Measurements from ENCODE around the gene PIK3R3. TPM values are rescaled to one million over a fixed set of nuclear protein-coding genes. Genes with fewer than 3 reads are reported as not detected.
A peak's percentile ranks its signal among the peaks of the same experiment; 100 is the strongest.

Gene PIK3R3
- total and polyA plus RNA-seq, 2 experiments from 2014 or later: 1.6 to 1.9 TPM

DNA sequence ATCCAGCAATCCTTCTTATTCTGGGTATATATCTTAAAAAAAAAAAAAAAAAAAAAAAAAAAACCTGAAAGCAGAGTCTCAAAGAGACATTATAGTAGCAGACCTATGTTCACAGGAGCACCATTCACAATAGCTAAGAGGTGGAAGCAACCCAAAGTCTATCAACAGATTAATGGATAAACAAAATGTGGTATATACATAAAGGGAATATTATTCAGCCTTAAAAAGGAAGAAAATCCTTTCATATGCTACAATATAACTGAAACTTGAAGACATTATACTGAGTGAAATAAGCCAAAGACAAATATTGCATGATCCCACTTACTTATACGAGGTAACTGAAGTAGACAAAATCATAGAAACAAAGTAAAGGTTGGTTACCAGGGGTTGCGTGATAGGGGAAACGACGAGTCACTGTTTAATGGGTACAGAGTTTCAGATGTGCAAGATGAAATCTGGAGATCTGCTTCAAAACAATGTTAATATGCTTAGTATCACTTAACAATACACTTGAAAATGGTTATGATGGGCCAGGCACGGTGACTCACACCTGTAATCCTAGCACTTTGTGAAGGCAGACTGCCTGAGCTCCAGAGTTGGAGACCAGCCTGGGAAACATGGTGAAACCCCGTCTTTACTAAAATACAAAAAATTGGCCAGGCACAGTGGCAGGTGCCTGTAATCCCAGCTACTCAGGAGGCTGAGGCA is 29.5 kb downstream of the PIK3R3 start:
- WGBS, 2 experiments (ENCODE audit: low coverage in 1 of 2, low lambda C conversion rate in 2 of 2, missing lambda C conversion rate in 2 of 2): 79 to 86% methylated on average over 6 of the region's 6 CpGs
- H3K36me3 ChIP-seq (ENCODE audit: low read depth): no peaks in the 10 kb centered on the region
- H2AFZ ChIP-seq: no peak overlapping the region
- H3K4me2 ChIP-seq (ENCODE audit: unreplicated experiment): no peak overlapping the region
- H4K20me1 ChIP-seq (ENCODE audit: insufficient read depth): no peaks in the 10 kb centered on the region
- no peak for TF ChIP-seq EZH2phosphoT487 (IDR thresholded peaks at IDR 0.05; ENCODE audit: insufficient read depth, low read depth)
- no peak for TF ChIP-seq EZH2 (IDR thresholded peaks at IDR 0.05; ENCODE audit: insufficient read depth, poor library complexity, severe bottlenecking)
- no peaks in the 10 kb centered on the region for H3K9me3 ChIP-seq (ENCODE audit: low read depth)
- H3K9me2 ChIP-seq (ENCODE audit: insufficient read depth): no peaks in the 10 kb centered on the region
- DNase-seq: peak; percentile 1
- no peaks in the 10 kb centered on the region for H3F3A ChIP-seq (ENCODE audit: insufficient read depth)
- H3K4me1 ChIP-seq (ENCODE audit: insufficient read depth): no peaks in the 10 kb centered on the region
- in situ Hi-C loops (cut with MboI): no loop called here
- no peaks in the 10 kb centered on the region for H3K79me2 ChIP-seq (ENCODE audit: insufficient read depth)
- no peak overlapping the region for H3K27ac ChIP-seq
- no peak overlapping the region for H3K9ac ChIP-seq
- no peak overlapping the region for H3K4me3 ChIP-seq
- H3K27me3 ChIP-seq (replicated peaks; ENCODE audit: insufficient read depth): no peaks in the 10 kb centered on the region

DNA sequence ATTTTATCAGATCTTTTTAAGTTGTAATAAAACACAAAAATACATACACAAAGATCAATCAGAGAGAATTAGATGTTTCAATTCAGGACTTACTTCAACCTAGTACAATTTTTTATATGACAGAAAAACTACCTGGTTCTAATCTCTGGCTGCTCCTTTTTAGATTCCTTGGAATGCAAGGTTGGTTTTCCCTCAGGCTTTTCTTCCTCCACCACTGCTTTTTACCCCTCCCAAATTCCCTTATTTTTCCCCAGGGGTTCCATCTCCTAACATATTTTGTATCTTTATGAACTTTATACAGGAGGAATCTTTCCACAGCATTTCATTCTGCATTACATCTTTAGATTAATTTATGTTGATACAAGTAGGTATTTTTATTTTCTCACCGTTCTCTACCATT is 33.2 kb downstream of the PIK3R3 start:
- Histone ChIP-seq H3K36me3 (ENCODE audit: low read depth) (no peaks in the 10 kb centered on the region), H4K20me1 (ENCODE audit: insufficient read depth) (no peaks in the 10 kb centered on the region), H3F3A (ENCODE audit: insufficient read depth) (no peaks in the 10 kb centered on the region), H3K9me3 (ENCODE audit: low read depth) (no peaks in the 10 kb centered on the region), H3K9me2 (ENCODE audit: insufficient read depth) (no peaks in the 10 kb centered on the region), H3K4me2 (ENCODE audit: unreplicated experiment) (no peak overlapping the region), H2AFZ (no peak overlapping the region), H3K9ac (no peak overlapping the region), H3K79me2 (ENCODE audit: insufficient read depth) (no peaks in the 10 kb centered on the region), H3K27ac (no peak overlapping the region), H3K4me3 (no peak overlapping the region), H3K27me3 (replicated peaks; ENCODE audit: insufficient read depth) (no peaks in the 10 kb centered on the region), H3K4me1 (ENCODE audit: insufficient read depth) (no peaks in the 10 kb centered on the region)
- in situ Hi-C loops (cut with MboI): no loop called here
- TF ChIP-seq EZH2 (IDR thresholded peaks at IDR 0.05; ENCODE audit: insufficient read depth, poor library complexity, severe bottlenecking): no peak
- TF ChIP-seq EZH2phosphoT487 (IDR thresholded peaks at IDR 0.05; ENCODE audit: insufficient read depth, low read depth): no peak
- 85 to 94% methylated on average over 1 of the region's 1 CpG for WGBS, 2 experiments (ENCODE audit: low coverage in 1 of 2, low lambda C conversion rate in 2 of 2, missing lambda C conversion rate in 2 of 2)
- no peak for DNase-seq

DNA sequence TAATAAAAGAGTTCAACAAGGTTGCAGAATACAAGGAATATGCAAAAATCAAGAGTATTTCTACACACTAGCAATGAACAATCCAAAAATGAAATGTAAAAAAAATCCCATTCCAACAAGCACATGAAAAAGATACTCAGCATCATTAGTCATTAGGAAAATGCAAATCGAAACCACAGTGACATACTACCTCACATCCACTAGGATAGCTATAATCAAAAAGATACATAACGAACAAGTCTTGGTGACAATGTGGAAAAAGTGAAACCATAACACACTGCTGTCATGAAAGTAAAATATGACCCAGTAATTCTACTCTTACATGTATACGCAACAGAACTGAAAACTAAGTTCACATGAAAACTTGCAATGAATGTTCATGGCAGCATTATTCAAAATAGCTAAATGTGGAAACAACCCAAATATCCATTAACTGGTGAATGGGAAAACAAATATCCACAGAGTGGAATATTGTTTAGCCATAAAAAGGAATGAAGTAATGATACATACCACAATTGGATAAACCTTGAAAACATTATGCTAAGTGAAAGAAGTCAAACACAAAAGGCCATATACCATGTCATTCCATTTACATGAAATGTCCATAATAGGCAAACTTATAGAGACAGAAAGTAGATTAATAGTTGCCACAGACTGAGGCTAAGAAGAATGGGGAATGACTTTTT is 34.3 kb downstream of the PIK3R3 start:
- Histone ChIP-seq H3K9me2 (ENCODE audit: insufficient read depth) (no peaks in the 10 kb centered on the region), H3K27ac (no peak overlapping the region), H2AFZ (no peak overlapping the region), H3K27me3 (replicated peaks; ENCODE audit: insufficient read depth) (no peaks in the 10 kb centered on the region), H3K79me2 (ENCODE audit: insufficient read depth) (no peaks in the 10 kb centered on the region), H3K4me2 (ENCODE audit: unreplicated experiment) (no peak overlapping the region), H3K36me3 (ENCODE audit: low read depth) (no peaks in the 10 kb centered on the region), H3K4me3 (no peak overlapping the region), H3K9ac (no peak overlapping the region), H4K20me1 (ENCODE audit: insufficient read depth) (no peaks in the 10 kb centered on the region), H3F3A (ENCODE audit: insufficient read depth) (no peaks in the 10 kb centered on the region), H3K4me1 (ENCODE audit: insufficient read depth) (no peaks in the 10 kb centered on the region), H3K9me3 (ENCODE audit: low read depth) (no peaks in the 10 kb centered on the region)
- 69 to 75% methylated on average over 3 of the region's 3 CpGs for WGBS, 2 experiments (ENCODE audit: low coverage in 1 of 2, low lambda C conversion rate in 2 of 2, missing lambda C conversion rate in 2 of 2)
- TF ChIP-seq EZH2phosphoT487 (IDR thresholded peaks at IDR 0.05; ENCODE audit: insufficient read depth, low read depth) (no peak), EZH2 (IDR thresholded peaks at IDR 0.05; ENCODE audit: insufficient read depth, poor library complexity, severe bottlenecking) (no peak)
- in situ Hi-C loops (cut with MboI): no loop called here
- DNase-seq: peak; percentile 4

DNA sequence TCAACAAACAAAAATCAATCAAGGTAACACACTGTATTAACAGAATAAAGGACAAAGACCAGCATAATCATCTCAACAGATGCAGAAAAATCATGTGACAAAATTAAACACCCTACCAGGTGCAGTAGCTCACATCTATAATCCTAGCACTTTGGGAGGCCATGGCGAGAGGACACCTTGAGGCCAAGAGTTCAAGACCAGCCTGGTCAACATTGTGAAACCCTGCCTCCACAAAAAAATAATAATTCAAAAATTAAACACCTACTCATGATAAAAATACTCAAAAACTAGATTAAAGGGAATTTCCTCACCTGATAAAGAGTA is 35.3 kb downstream of the PIK3R3 start:
- no peaks in the 10 kb centered on the region for H4K20me1 ChIP-seq (ENCODE audit: insufficient read depth)
- H2AFZ ChIP-seq: no peak overlapping the region
- no peaks in the 10 kb centered on the region for H3K9me2 ChIP-seq (ENCODE audit: insufficient read depth)
- H3K27me3 ChIP-seq (replicated peaks; ENCODE audit: insufficient read depth): no peaks in the 10 kb centered on the region
- in situ Hi-C loops (cut with MboI): no loop called here
- TF ChIP-seq EZH2phosphoT487 (IDR thresholded peaks at IDR 0.05; ENCODE audit: insufficient read depth, low read depth): no peak
- TF ChIP-seq EZH2 (IDR thresholded peaks at IDR 0.05; ENCODE audit: insufficient read depth, poor library complexity, severe bottlenecking): no peak
- no peak for DNase-seq
- no peaks in the 10 kb centered on the region for H3K36me3 ChIP-seq (ENCODE audit: low read depth)
- H3K4me2 ChIP-seq (ENCODE audit: unreplicated experiment): no peak overlapping the region
- WGBS, 2 experiments (ENCODE audit: low coverage in 1 of 2, low lambda C conversion rate in 2 of 2, missing lambda C conversion rate in 2 of 2): 71 to 83% methylated on average over 1 of the region's 1 CpG
- H3K79me2 ChIP-seq (ENCODE audit: insufficient read depth): no peaks in the 10 kb centered on the region
- no peak overlapping the region for H3K27ac ChIP-seq
- no peak overlapping the region for H3K4me3 ChIP-seq
- H3K9ac ChIP-seq: no peak overlapping the region
- H3F3A ChIP-seq (ENCODE audit: insufficient read depth): no peaks in the 10 kb centered on the region
- H3K9me3 ChIP-seq (ENCODE audit: low read depth): no peaks in the 10 kb centered on the region
- H3K4me1 ChIP-seq (ENCODE audit: insufficient read depth): no peaks in the 10 kb centered on the region

All from GM23248 (cell line).